H1 (cell line): Measurements from ENCODE around the gene NAXD. TPM values are rescaled to one million over a fixed set of nuclear protein-coding genes. Genes with fewer than 3 reads are reported as not detected.
A peak's percentile ranks its signal among the peaks of the same experiment; 100 is the strongest.

Source experiments
- CTCF ChIA-PET: fragments of 300-600 bp; sonication (Branson Sonifier 250); formaldehyde crosslinking; loops from one replicate; lab custom pipeline; 2021; ENCODE audit not compliant: partially characterized antibody; lab: Charles Lee
- POLR2A ChIA-PET: fragments of 300-600 bp; sonication (Branson Sonifier 250); formaldehyde crosslinking; loops from one replicate; lab custom pipeline; 2021; ENCODE audit warnings: inconsistent platforms; ENCODE audit not compliant: partially characterized antibody; lab: Charles Lee
- DNase-seq, 2 experiments: peaks; one replicate each; pipeline versions ENCODE4 v3.0.0 to v3.0.0-alpha.2; 2010 to 2022; ENCODE audit warnings: low spot score in 2 of 2, low read depth in 1 of 2, mixed read lengths in 1 of 2
- FAIRE-seq: peaks from 2 replicates; lab custom pipeline; 2011; peaks lifted over from hg19 to GRCh38; lab: Jason Lieb, UNC
- H2AFZ ChIP-seq: 2 replicates; pipeline ENCODE4 v1.8.1; 2012; ENCODE audit warnings: low read length, inconsistent platforms
- H2AK5ac ChIP-seq: 2 replicates; pipeline ENCODE4 v1.6.1; 2013; ENCODE audit warnings: low read depth, low read length
- H2BK120ac ChIP-seq: replicated peaks from 2 replicates; pipeline ENCODE3; 2013; ENCODE audit warnings: low read depth, low read length, inconsistent platforms
- H2BK12ac ChIP-seq: 2 replicates; pipeline ENCODE4 v1.6.1; 2013; ENCODE audit warnings: low read depth, low read length
- H2BK15ac ChIP-seq: 2 replicates; pipeline ENCODE4 v1.6.1; 2013; ENCODE audit warnings: low read length
- H2BK20ac ChIP-seq: 2 replicates; pipeline ENCODE4 v1.6.1; 2013; ENCODE audit warnings: low read length
- H2BK5ac ChIP-seq: 2 replicates; pipeline ENCODE4 v1.6.1; 2013; ENCODE audit warnings: low read depth, low read length
- H3K14ac ChIP-seq: 2 replicates; pipeline ENCODE4 v1.6.1; 2013; ENCODE audit warnings: inconsistent platforms; ENCODE audit not compliant: insufficient read length
- H3K18ac ChIP-seq: 2 replicates; pipeline ENCODE4 v1.6.1; 2013; ENCODE audit warnings: low read length; ENCODE audit errors: extremely low read depth
- H3K23ac ChIP-seq: 2 replicates; pipeline ENCODE4 v1.6.1; 2013; ENCODE audit warnings: inconsistent platforms; ENCODE audit not compliant: insufficient read length
- H3K23me2 ChIP-seq: 2 replicates; pipeline ENCODE4 v1.6.1; 2013; ENCODE audit warnings: low read depth, low read length
- H3K27ac ChIP-seq: 2 replicates; pipeline ENCODE4 v1.6.1; 2011; ENCODE audit warnings: low read depth, low read length, inconsistent platforms
- H3K27me3 ChIP-seq, 4 experiments: replicated peaks in 1 of 4; 1 replicate in 1 of 4; 2 replicates in 3 of 4; pipeline versions ENCODE4 v1.6.1 to v1.8.1; 2011 to 2013; ENCODE audit warnings: low read length in 3 of 4, mild to moderate bottlenecking in 3 of 4, inconsistent platforms in 2 of 4, mixed read lengths in 2 of 4, moderate library complexity in 1 of 4; ENCODE audit not compliant: control insufficient read depth in 3 of 4, insufficient read depth in 3 of 4; ENCODE audit errors: extremely low read depth in 1 of 4
- H3K36me3 ChIP-seq, 4 experiments: 2 replicates each; pipeline versions ENCODE4 v1.6.1 to v1.8.1; 2011 to 2013; ENCODE audit warnings: mild to moderate bottlenecking in 4 of 4, low read length in 3 of 4, moderate library complexity in 2 of 4, control low read depth in 1 of 4, inconsistent platforms in 1 of 4; ENCODE audit not compliant: insufficient read depth in 4 of 4, control insufficient read depth in 2 of 4
- H3K4ac ChIP-seq: replicated peaks from 2 replicates; pipeline ENCODE3; 2013; ENCODE audit warnings: low read length, low read depth, mixed read lengths, inconsistent platforms; ENCODE audit not compliant: insufficient read length
- H3K4me1 ChIP-seq, 4 experiments: replicated peaks in 1 of 4; 1 replicate in 1 of 4; 2 replicates in 3 of 4; pipeline versions ENCODE4 v1.6.1 to v1.8.1; 2011 to 2013; ENCODE audit warnings: low read length in 3 of 4, inconsistent platforms in 2 of 4, mixed read lengths in 1 of 4; ENCODE audit not compliant: insufficient read depth in 4 of 4, control insufficient read depth in 3 of 4
- H3K4me2 ChIP-seq, 2 experiments: 2 replicates each; pipeline versions ENCODE4 v1.6.1 to v1.8.1; 2011 to 2013; ENCODE audit warnings: low read depth in 2 of 2, low read length in 2 of 2, control low read depth in 1 of 2, inconsistent platforms in 1 of 2, mild to moderate bottlenecking in 1 of 2; ENCODE audit not compliant: insufficient read depth in 1 of 2
- H3K4me3 ChIP-seq, 4 experiments: fragments of 200-600, 300-600 bp in 1 of 4; sonication (generic), shearing (Covaris generic), sonication (Bioruptor Twin) in 1 of 4; 2 replicates each; pipeline versions ENCODE4 v1.5.1 to v1.8.1; 2011 to 2016; ENCODE audit warnings: low read length in 4 of 4, low read depth in 3 of 4, control low read depth in 2 of 4, inconsistent platforms in 2 of 4, mild to moderate bottlenecking in 2 of 4, mixed read lengths in 1 of 4, moderate library complexity in 1 of 4; ENCODE audit not compliant: insufficient read depth in 2 of 4; ENCODE audit errors: extremely low read depth in 1 of 4
- H3K56ac ChIP-seq: replicated peaks from 2 replicates; pipeline ENCODE3; 2013; ENCODE audit warnings: low read depth, mild to moderate bottlenecking, mixed read lengths, low read length, inconsistent platforms; ENCODE audit not compliant: insufficient read length
- H3K79me1 ChIP-seq: 2 replicates; pipeline ENCODE4 v1.6.1; 2013; ENCODE audit warnings: low read depth, low read length, control low read depth
- H3K79me2 ChIP-seq, 2 experiments: 2 replicates each; pipeline versions ENCODE4 v1.6.1 to v1.8.1; 2012 to 2013; ENCODE audit warnings: low read length in 2 of 2, mild to moderate bottlenecking in 2 of 2, inconsistent platforms in 1 of 2; ENCODE audit not compliant: insufficient read depth in 2 of 2, control insufficient read depth in 1 of 2
- H3K9ac ChIP-seq, 4 experiments: replicated peaks in 1 of 4; 1 replicate in 1 of 4; 2 replicates in 3 of 4; pipeline versions ENCODE4 v1.6.1 to v1.8.1; 2011 to 2013; ENCODE audit warnings: low read depth in 3 of 4, low read length in 3 of 4, control low read depth in 2 of 4, mild to moderate bottlenecking in 2 of 4, moderate library complexity in 2 of 4, inconsistent platforms in 1 of 4; ENCODE audit errors: extremely low read depth in 1 of 4
- H3K9me3 ChIP-seq, 2 experiments: 2 replicates each; pipeline versions ENCODE4 v1.6.1 to v1.8.1; 2012 to 2013; ENCODE audit warnings: mild to moderate bottlenecking in 2 of 2, moderate library complexity in 2 of 2, control low read depth in 1 of 2, inconsistent platforms in 1 of 2, low read depth in 1 of 2, low read length in 1 of 2, mixed read lengths in 1 of 2; ENCODE audit not compliant: insufficient read depth in 2 of 2
- H4K20me1 ChIP-seq, 2 experiments: replicated peaks in 1 of 2; 2 replicates each; pipeline versions ENCODE3 to v1.8.1; 2011 to 2013; ENCODE audit warnings: inconsistent platforms in 2 of 2, low read length in 2 of 2, mild to moderate bottlenecking in 1 of 2; ENCODE audit not compliant: insufficient read depth in 2 of 2, control insufficient read depth in 1 of 2
- H4K5ac ChIP-seq: 2 replicates; pipeline ENCODE4 v1.6.1; 2013; ENCODE audit warnings: low read length, low read depth, mixed read lengths, inconsistent platforms; ENCODE audit not compliant: insufficient read length
- H4K8ac ChIP-seq: 2 replicates; pipeline ENCODE4 v1.8.0; 2013; ENCODE audit warnings: mild to moderate bottlenecking, moderate library complexity, low read length, inconsistent platforms; ENCODE audit not compliant: insufficient read depth; ENCODE audit errors: extremely low read depth
- H4K91ac ChIP-seq: replicated peaks from 2 replicates; pipeline ENCODE3; 2013; ENCODE audit warnings: low read length, mixed read lengths, inconsistent platforms; ENCODE audit not compliant: insufficient read length
- CBX5 ChIP-seq: fragments of 300-800, 300-1000 bp; sonication (generic); IDR thresholded peaks from 2 replicates; pipeline ENCODE4 v1.7.1; 2016; ENCODE audit warnings: antibody characterized with exemption, low read length, low read depth
- CBX8 ChIP-seq: fragments of 300-800, 300-1000 bp; sonication (generic); IDR thresholded peaks from 2 replicates; pipeline ENCODE4 v1.7.1; 2016; ENCODE audit warnings: low read depth, low read length, borderline replicate concordance
- CEBPB ChIP-seq: IDR thresholded peaks from 2 replicates; pipeline ENCODE4 v1.6.1; 2012; ENCODE audit warnings: low read depth, low read length
- CTBP2 ChIP-seq: IDR thresholded peaks from 2 replicates; pipeline ENCODE4 v1.7.0; 2011; ENCODE audit warnings: borderline replicate concordance, mild to moderate bottlenecking, moderate library complexity, mixed read lengths, low read length; ENCODE audit not compliant: insufficient read depth, insufficient read length
- EGR1 ChIP-seq: IDR thresholded peaks from 2 replicates; pipeline ENCODE4 v1.6.1; 2011; ENCODE audit warnings: low read depth, low read length, borderline replicate concordance
- NRF1 ChIP-seq: IDR thresholded peaks from 2 replicates; pipeline ENCODE4 v1.6.1; 2011; ENCODE audit warnings: mild to moderate bottlenecking, low read depth, low read length, improper control_type of control experiment
- POLR2A ChIP-seq, 2 experiments: IDR thresholded peaks; 1 replicate in 1 of 2; 2 replicates in 1 of 2; pipeline ENCODE4 v1.6.1; 2011; ENCODE audit warnings: low read depth in 2 of 2, low read length in 2 of 2, mild to moderate bottlenecking in 2 of 2; ENCODE audit errors: control extremely low read depth in 1 of 2
- RXRA ChIP-seq: IDR thresholded peaks from 2 replicates; pipeline ENCODE4 v1.6.1; 2011; ENCODE audit warnings: low read depth, mild to moderate bottlenecking, low read length, moderate library complexity; ENCODE audit not compliant: insufficient read depth
- SIRT6 ChIP-seq: IDR thresholded peaks from one replicate; pipeline ENCODE4 v1.7.1; 2012; ENCODE audit warnings: low read length, inconsistent platforms
- SP4 ChIP-seq: IDR thresholded peaks from 2 replicates; pipeline ENCODE4 v1.6.1; 2012; ENCODE audit warnings: low read length, inconsistent platforms
- SRF ChIP-seq: IDR thresholded peaks from 2 replicates; pipeline ENCODE4 v1.6.1; 2011; ENCODE audit warnings: mild to moderate bottlenecking, low read depth, low read length, moderate library complexity
- TEAD4 ChIP-seq: IDR thresholded peaks from 2 replicates; pipeline ENCODE4 v1.6.1; 2012; ENCODE audit warnings: low read depth, low read length, inconsistent platforms, mixed read lengths
- ZNF274 ChIP-seq: IDR thresholded peaks from 2 replicates; pipeline ENCODE4 v1.7.0; 2012; ENCODE audit warnings: low read length, borderline replicate concordance; ENCODE audit errors: extremely low read depth
- WGBS, 2 experiments: shearing (Covaris generic) in 1 of 2; methylation state at CpG; one replicate each; pipeline versions ENCODE4 v1.1.6 to v1.1.7; 2013 to 2015; ENCODE audit warnings: low lambda C conversion rate in 2 of 2, mixed read lengths in 2 of 2, inconsistent platforms in 1 of 2, low coverage in 1 of 2, missing lambda C conversion rate in 1 of 2; ENCODE audit not compliant: insufficient replicate concordance in 2 of 2, insufficient coverage in 1 of 2, insufficient read length in 1 of 2; ENCODE audit errors: extremely low coverage in 1 of 2, missing lambda C conversion rate in 1 of 2; 5-methylcytosine and 5-hydroxymethylcytosine counted together
- polyA plus RNA-seq, 7 experiments: library from polyadenylated mRNA; depleted of rRNA in 3 of 7; stranded (reverse) in 5 of 7; unstranded in 2 of 7; fragments of >200 nt in 5 of 7; fragments of 200-250 nt in 2 of 7; gene quantifications; 1 replicate in 5 of 7; 2 replicates in 1 of 7; 4 replicates in 1 of 7; pipeline versions ENCODE4 v1.2.1 to v1.2.3, GENCODE V29; 2011 to 2013; ENCODE audit warnings: missing spikeins in 2 of 7, mixed read lengths in 2 of 7
- total RNA-seq: library from RNA; stranded (reverse); fragmentation: NEBNext Ultra II Directional; extraction: Animal tissue kit (Norgen Biotek cat#: 25700); gene quantifications from 2 replicates; pipeline ENCODE4 v1.2.1, GENCODE V29; 2021
- TF ChIP-seq, protein P1 (sequence below): IDR thresholded peaks from 2 replicates; pipeline ENCODE4 v1.6.1; 2012; ENCODE audit warnings: inconsistent platforms

Gene NAXD
- total and polyA plus RNA-seq, 2 of the 8 experiments (the other 6 are each of a cell fraction or from before 2014, with no cell fraction given) = 25.4 to 35.5 TPM

DNA sequence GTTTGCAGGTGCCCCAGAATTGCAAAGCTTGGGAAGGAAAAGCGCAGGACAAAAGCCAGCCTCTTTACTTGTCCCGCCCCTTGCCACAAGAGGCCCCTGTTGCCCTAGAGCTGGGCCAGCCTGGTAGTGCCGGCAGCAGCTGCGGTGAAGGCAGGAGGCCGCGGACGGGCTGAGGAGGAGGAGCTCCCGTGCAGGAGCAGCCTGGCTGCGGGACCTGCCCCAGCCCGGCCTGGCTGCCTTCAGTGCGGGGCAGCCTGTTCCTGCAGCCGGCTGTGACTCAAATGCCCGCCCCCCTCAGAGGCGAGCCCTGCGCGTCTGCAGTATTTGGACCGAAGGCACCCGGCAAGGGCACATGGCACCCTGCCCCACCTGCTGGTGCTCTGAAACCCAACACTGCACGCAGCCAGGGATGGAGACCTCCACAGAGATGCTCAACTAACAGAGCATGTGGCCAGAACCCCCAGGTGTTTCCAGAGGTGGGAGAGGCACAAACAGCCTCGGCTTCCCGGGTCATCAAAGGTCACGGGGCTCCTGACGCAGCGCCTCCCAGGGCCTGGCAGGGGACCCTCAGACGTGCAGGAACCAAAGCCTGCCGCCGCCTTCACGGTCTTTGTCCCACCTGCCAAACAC lies 29.7 kb downstream of the NAXD start:
- H4K8ac ChIP-seq = peak overlapping the region; percentile 72
- H3K27me3 ChIP-seq = no peaks in the 10 kb centered on the region
- ChIA-PET POLR2A (interaction anchor here (0.8 to 1.8 kb wide), 10 partner anchors 10 to 82 kb away, joined by 3 to 8 read pairs (median 3); partner anchors contain the start of gene NAXD), CTCF (interaction anchor here (0.7 to 3.9 kb wide), 45 partner anchors 9 to 350 kb away, joined by 3 to 23 read pairs (median 4); no protein-coding TSS in a partner anchor)
- H4K20me1 ChIP-seq = peaks cover 6 to 18% of the 10 kb centered on the region in 2 experiments
- H3K23ac ChIP-seq = no peak overlapping the region
- H3K36me3 ChIP-seq = peaks cover 2 to 17% (median 13%) of the 10 kb centered on the region in 4 experiments; a peak in 6 of 8 replicates
- DNase-seq (peak; percentile 82 to 87), FAIRE-seq (no peak)
- H3K9ac ChIP-seq = no peak overlapping the region
- H2BK5ac ChIP-seq = peak overlapping the region; percentile 7; the same call in 1 of the 2 replicates
- H3K4me1 ChIP-seq = peaks cover 0 to 11% (median 7%) of the 10 kb centered on the region in 4 experiments; a peak in 5 of 7 replicates
- H4K5ac ChIP-seq = no peak overlapping the region
- no peak overlapping the region for H4K91ac ChIP-seq
- no peak overlapping the region for H3K4me3 ChIP-seq
- H3K4me2 ChIP-seq = peak overlapping the region in 1 of 2 experiments; percentile 42; a peak in 1 of 4 replicates
- H3K79me2 ChIP-seq = no peaks in the 10 kb centered on the region
- H3K79me1 ChIP-seq = no peaks in the 10 kb centered on the region
- no peak overlapping the region for H2BK15ac ChIP-seq
- no peak overlapping the region for H3K4ac ChIP-seq
- H2AFZ ChIP-seq = no peak overlapping the region
- H3K56ac ChIP-seq = peak overlapping the region; percentile 19
- H2AK5ac ChIP-seq = no peak overlapping the region
- no peak overlapping the region for H3K14ac ChIP-seq
- H3K18ac ChIP-seq = no peak overlapping the region
- no peak overlapping the region for H2BK120ac ChIP-seq
- H2BK12ac ChIP-seq = no peak overlapping the region
- no peak overlapping the region for H3K27ac ChIP-seq
- H3K9me3 ChIP-seq = no peaks in the 10 kb centered on the region
- no peaks in the 10 kb centered on the region for H3K23me2 ChIP-seq
- 40% methylated on average over 28 of the region's 28 CpGs; no CpG with 5 or more reads in 1 of the 2 experiments for WGBS, 2 experiments
- H2BK20ac ChIP-seq = 0 out of 2 replicates have a peak overlapping the region, but pooled peaks have one; percentile 15
- TF ChIP-seq SP4 (no peak), CBX8 (no peak), SRF (no peak), POLR2A (IDR thresholded peaks at IDR 0.05; ENCODE audit: control extremely low read depth in 1 of 2, low read depth in 2 of 2, low read length in 2 of 2) (no peak), RXRA (no peak), SIRT6 (no peak), ZNF274 (no peak), TEAD4 (no peak), CBX5 (no peak), EGR1 (no peak), CEBPB (no peak), NRF1 (0 out of 2 replicates have a peak, but pooled peaks have one; percentile 8), CTBP2 (no peak)
- TF ChIP-seq, protein P1, sequence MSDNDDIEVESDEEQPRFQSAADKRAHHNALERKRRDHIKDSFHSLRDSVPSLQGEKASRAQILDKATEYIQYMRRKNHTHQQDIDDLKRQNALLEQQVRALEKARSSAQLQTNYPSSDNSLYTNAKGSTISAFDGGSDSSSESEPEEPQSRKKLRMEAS = peak; percentile 83
